H9 (cell line): ENCODE results near the gene EFL1. TPM values are rescaled to one million over a fixed set of nuclear protein-coding genes. Genes with fewer than 3 reads are reported as not detected.

Source experiments
- DNase-seq: peaks from one replicate; pipeline ENCODE4 v3.0.0-alpha.2; 2017
- H2AFZ ChIP-seq: one replicate; pipeline ENCODE4 v1.6.1; 2013; ENCODE audit warnings: mild to moderate bottlenecking, low read length, control low read depth, moderate library complexity
- H2AK5ac ChIP-seq: 2 replicates; pipeline ENCODE4 v1.6.1; 2013; ENCODE audit warnings: low read length, control low read depth, mixed read lengths; ENCODE audit not compliant: insufficient read length
- H2BK120ac ChIP-seq: one replicate; pipeline ENCODE4 v1.6.1; 2013; ENCODE audit warnings: low read depth, mild to moderate bottlenecking, low read length, control low read depth, inconsistent platforms; ENCODE audit not compliant: poor library complexity, severe bottlenecking
- H2BK12ac ChIP-seq: 2 replicates; pipeline ENCODE4 v1.6.1; 2013; ENCODE audit warnings: low read length, control low read depth, mixed read lengths, low read depth; ENCODE audit not compliant: insufficient read length
- H2BK15ac ChIP-seq: 2 replicates; pipeline ENCODE4 v1.6.1; 2013; ENCODE audit warnings: low read depth, low read length, control low read depth
- H2BK20ac ChIP-seq: one replicate; pipeline ENCODE4 v1.6.1; 2013; ENCODE audit warnings: low read depth, mild to moderate bottlenecking, low read length, control low read depth, inconsistent platforms; ENCODE audit not compliant: poor library complexity, severe bottlenecking
- H2BK5ac ChIP-seq: 2 replicates; pipeline ENCODE4 v1.6.1; 2013; ENCODE audit warnings: low read length, control low read depth, mixed read lengths; ENCODE audit not compliant: insufficient read length
- H3K14ac ChIP-seq: 2 replicates; pipeline ENCODE4 v1.6.1; 2013; ENCODE audit warnings: low read length, control low read depth; ENCODE audit not compliant: insufficient read depth
- H3K18ac ChIP-seq: 2 replicates; pipeline ENCODE4 v1.6.1; 2013; ENCODE audit warnings: low read depth, mild to moderate bottlenecking, mixed read lengths, low read length, control low read depth; ENCODE audit not compliant: insufficient read length
- H3K23ac ChIP-seq: 2 replicates; pipeline ENCODE4 v1.6.1; 2013; ENCODE audit warnings: low read length, control low read depth, mixed read lengths, low read depth; ENCODE audit not compliant: insufficient read length
- H3K23me2 ChIP-seq: 2 replicates; pipeline ENCODE4 v1.6.1; 2013; ENCODE audit warnings: low read depth, mild to moderate bottlenecking, mixed read lengths, low read length, control low read depth; ENCODE audit not compliant: insufficient read length, poor library complexity, severe bottlenecking
- H3K27ac ChIP-seq: 2 replicates; pipeline ENCODE4 v1.5.1; 2013; ENCODE audit warnings: low read length, control low read depth, mixed read lengths, low read depth; ENCODE audit not compliant: insufficient read length
- H3K27me3 ChIP-seq: 2 replicates; pipeline ENCODE4 v1.6.1; 2013; ENCODE audit warnings: low read length, control low read depth, inconsistent platforms; ENCODE audit not compliant: insufficient read depth
- H3K4ac ChIP-seq: 2 replicates; pipeline ENCODE4 v1.6.1; 2013; ENCODE audit warnings: low read depth, mild to moderate bottlenecking, control low read depth, inconsistent platforms, low read length, moderate library complexity
- H3K4me1 ChIP-seq: 2 replicates; pipeline ENCODE4 v1.6.1; 2013; ENCODE audit warnings: low read length, control low read depth, inconsistent platforms; ENCODE audit not compliant: insufficient read depth
- H3K4me2 ChIP-seq: 2 replicates; pipeline ENCODE4 v1.6.1; 2013; ENCODE audit warnings: low read length, control low read depth, mixed read lengths; ENCODE audit not compliant: insufficient read length, insufficient read depth
- H3K56ac ChIP-seq: 2 replicates; pipeline ENCODE4 v1.6.1; 2013; ENCODE audit warnings: low read depth, mild to moderate bottlenecking, mixed read lengths, low read length, control low read depth; ENCODE audit not compliant: insufficient read length
- H3K79me1 ChIP-seq: 2 replicates; pipeline ENCODE4 v1.6.1; 2013; ENCODE audit warnings: low read depth, mild to moderate bottlenecking, moderate library complexity, low read length, control low read depth, inconsistent platforms; ENCODE audit not compliant: insufficient read depth, poor library complexity, severe bottlenecking
- H3K79me2 ChIP-seq: 2 replicates; pipeline ENCODE4 v1.6.1; 2013; ENCODE audit warnings: low read length, control low read depth, inconsistent platforms; ENCODE audit not compliant: insufficient read depth
- H3K9ac ChIP-seq: 2 replicates; pipeline ENCODE4 v1.6.1; 2013; ENCODE audit warnings: low read length, control low read depth, mixed read lengths; ENCODE audit not compliant: insufficient read length; ENCODE audit errors: extremely low read depth
- H3K9me3 ChIP-seq: one replicate; pipeline ENCODE4 v1.6.1; 2013; ENCODE audit warnings: low read depth, low read length, inconsistent platforms; ENCODE audit not compliant: control insufficient read depth
- H3T11ph ChIP-seq: one replicate; pipeline ENCODE4 v1.6.1; 2013; ENCODE audit warnings: mild to moderate bottlenecking, low read length, control low read depth, inconsistent platforms
- H4K20me1 ChIP-seq: one replicate; pipeline ENCODE4 v1.6.1; 2013; ENCODE audit not compliant: control insufficient read depth, insufficient read length, insufficient read depth
- H4K5ac ChIP-seq: 2 replicates; pipeline ENCODE4 v1.6.1; 2013; ENCODE audit warnings: low read depth, mild to moderate bottlenecking, mixed read lengths, low read length, control low read depth; ENCODE audit not compliant: insufficient read length
- H4K8ac ChIP-seq: replicated peaks from 2 replicates; pipeline ENCODE4 v1.6.1; 2013; ENCODE audit warnings: low read length, control low read depth, mixed read lengths, low read depth; ENCODE audit not compliant: insufficient read length
- H4K91ac ChIP-seq: 2 replicates; pipeline ENCODE4 v1.6.1; 2013; ENCODE audit warnings: low read depth, mild to moderate bottlenecking, moderate library complexity, mixed read lengths, low read length, control low read depth; ENCODE audit not compliant: insufficient read length
- H3K27ac Mint-ChIP-seq, 3 experiments: 2 replicates in 2 of 3; 3 replicates in 1 of 3; pipeline ENCODE4 v1.8.0; 2020 to 2021; ENCODE audit warnings: mixed read lengths in 3 of 3, mild to moderate bottlenecking in 1 of 3, moderate library complexity in 1 of 3
- H3K27me3 Mint-ChIP-seq: 2 replicates; pipeline ENCODE4 v1.8.0; 2021; ENCODE audit warnings: low read depth, mild to moderate bottlenecking, moderate library complexity, mixed read lengths
- H3K36me3 Mint-ChIP-seq, 3 experiments: 2 replicates in 2 of 3; 3 replicates in 1 of 3; pipeline ENCODE4 v1.8.0; 2020 to 2021; ENCODE audit warnings: low read depth in 3 of 3, mixed read lengths in 3 of 3; ENCODE audit not compliant: insufficient read depth in 1 of 3
- H3K4me1 Mint-ChIP-seq, 2 experiments: 2 replicates each; pipeline ENCODE4 v1.8.0; 2020; ENCODE audit warnings: mixed read lengths in 2 of 2
- H3K4me3 Mint-ChIP-seq, 2 experiments: 2 replicates in 1 of 2; 3 replicates in 1 of 2; pipeline ENCODE4 v1.8.0; 2020 to 2021; ENCODE audit warnings: mild to moderate bottlenecking in 2 of 2, mixed read lengths in 2 of 2, moderate library complexity in 1 of 2
- H3K9me3 Mint-ChIP-seq, 2 experiments: 2 replicates in 1 of 2; 3 replicates in 1 of 2; pipeline ENCODE4 v1.8.0; 2020; ENCODE audit warnings: mild to moderate bottlenecking in 2 of 2, mixed read lengths in 2 of 2, moderate library complexity in 1 of 2
- WGBS: extraction: QIAGEN DNeasy Blood & Tissue Kit; methylation state at CpG from one replicate; pipeline ENCODE4 v1.1.7; 2013; ENCODE audit warnings: missing lambda C conversion rate, low lambda C conversion rate, mixed read lengths; ENCODE audit not compliant: insufficient read length; ENCODE audit errors: extremely low coverage; 5-methylcytosine and 5-hydroxymethylcytosine counted together
- total RNA-seq: library from RNA; stranded (reverse); gene quantifications from 2 replicates; pipeline ENCODE4 v1.2.1, GENCODE V29; 2021
- TF ChIP-seq, protein P1 (sequence below): fragments of 200-600 bp; sonication (generic); conservative IDR thresholded peaks from 3 replicates; pipeline ENCODE4 v1.8.0; 2021; ENCODE audit warnings: antibody characterized with exemption, mild to moderate bottlenecking

EFL1 gene
- total RNA-seq, 1 experiment from 2014 or later, result 29.4 TPM

DNA sequence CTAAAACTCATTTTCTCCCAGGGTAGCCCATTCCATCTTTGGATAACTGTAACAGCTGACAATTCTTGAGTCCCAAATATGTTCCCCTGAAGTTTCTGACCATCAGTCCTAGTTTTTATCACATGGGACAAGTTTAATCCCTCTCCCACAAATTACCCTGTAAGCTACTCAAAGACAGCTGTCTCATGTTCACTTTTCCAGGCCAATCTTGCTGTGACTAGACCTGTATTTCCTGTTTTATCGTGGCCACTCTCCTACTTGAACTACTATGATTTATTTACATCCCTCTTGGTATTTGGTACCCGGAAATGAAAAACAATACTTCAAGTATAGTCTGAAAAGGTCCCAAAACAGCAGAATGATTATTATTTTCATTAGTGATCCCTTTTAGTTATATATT lies 121.6 kb downstream of the EFL1 start:
- TF ChIP-seq, protein P1, sequence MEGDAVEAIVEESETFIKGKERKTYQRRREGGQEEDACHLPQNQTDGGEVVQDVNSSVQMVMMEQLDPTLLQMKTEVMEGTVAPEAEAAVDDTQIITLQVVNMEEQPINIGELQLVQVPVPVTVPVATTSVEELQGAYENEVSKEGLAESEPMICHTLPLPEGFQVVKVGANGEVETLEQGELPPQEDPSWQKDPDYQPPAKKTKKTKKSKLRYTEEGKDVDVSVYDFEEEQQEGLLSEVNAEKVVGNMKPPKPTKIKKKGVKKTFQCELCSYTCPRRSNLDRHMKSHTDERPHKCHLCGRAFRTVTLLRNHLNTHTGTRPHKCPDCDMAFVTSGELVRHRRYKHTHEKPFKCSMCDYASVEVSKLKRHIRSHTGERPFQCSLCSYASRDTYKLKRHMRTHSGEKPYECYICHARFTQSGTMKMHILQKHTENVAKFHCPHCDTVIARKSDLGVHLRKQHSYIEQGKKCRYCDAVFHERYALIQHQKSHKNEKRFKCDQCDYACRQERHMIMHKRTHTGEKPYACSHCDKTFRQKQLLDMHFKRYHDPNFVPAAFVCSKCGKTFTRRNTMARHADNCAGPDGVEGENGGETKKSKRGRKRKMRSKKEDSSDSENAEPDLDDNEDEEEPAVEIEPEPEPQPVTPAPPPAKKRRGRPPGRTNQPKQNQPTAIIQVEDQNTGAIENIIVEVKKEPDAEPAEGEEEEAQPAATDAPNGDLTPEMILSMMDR, result no peak
- no peak overlapping the region; a peak in 1 of 7 replicates for H3K27ac Mint-ChIP-seq
- no peaks in the 10 kb centered on the region for H3K9me3 ChIP-seq
- WGBS, result no CpG with 5 or more reads among the region's 2 CpGs
- H3K4me1 ChIP-seq, result no peaks in the 10 kb centered on the region
- H2BK20ac ChIP-seq, result no peak overlapping the region
- H3K4me2 ChIP-seq, result no peak overlapping the region
- H2BK12ac ChIP-seq, result no peak overlapping the region
- H3K79me1 ChIP-seq, result no peaks in the 10 kb centered on the region
- no peak overlapping the region for H3K4me3 Mint-ChIP-seq
- no peak overlapping the region for H3T11ph ChIP-seq
- no peak overlapping the region for H4K5ac ChIP-seq
- no peak overlapping the region for H3K56ac ChIP-seq
- H4K8ac ChIP-seq, result no peak overlapping the region
- H4K91ac ChIP-seq, result no peak overlapping the region
- no peak overlapping the region for H3K23ac ChIP-seq
- H2AFZ ChIP-seq, result no peak overlapping the region
- H3K27me3 Mint-ChIP-seq, result no peaks in the 10 kb centered on the region
- no peak overlapping the region for H3K9ac ChIP-seq
- no peak overlapping the region for H2BK5ac ChIP-seq
- no peaks in the 10 kb centered on the region for H3K9me3 Mint-ChIP-seq
- H2BK15ac ChIP-seq, result no peak overlapping the region
- H3K36me3 Mint-ChIP-seq, result peaks cover 4 to 15% (median 11%) of the 10 kb centered on the region in 3 experiments; a peak in 6 of 7 replicates
- no peak for DNase-seq
- H3K23me2 ChIP-seq, result no peaks in the 10 kb centered on the region
- H2BK120ac ChIP-seq, result no peak overlapping the region
- no peak overlapping the region for H2AK5ac ChIP-seq
- H3K18ac ChIP-seq, result no peak overlapping the region
- H3K4me1 Mint-ChIP-seq, result peaks cover 0 to 2% of the 10 kb centered on the region in 2 experiments; a peak in 1 of 4 replicates
- H3K14ac ChIP-seq, result no peak overlapping the region
- H4K20me1 ChIP-seq, result no peaks in the 10 kb centered on the region
- no peaks in the 10 kb centered on the region for H3K79me2 ChIP-seq
- H3K27ac ChIP-seq, result no peak overlapping the region
- no peaks in the 10 kb centered on the region for H3K27me3 ChIP-seq
- H3K4ac ChIP-seq, result no peak overlapping the region
